Measurements from ENCODE around the gene DLX1. TPM values are rescaled to one million over a fixed set of nuclear protein-coding genes. Genes with fewer than 3 reads are reported as not detected.
A peak's percentile ranks its signal among the peaks of the same experiment; 100 is the strongest.

The DLX1 gene
- total and polyA plus RNA-seq, 2 of the 8 experiments (the other 6 are each of a cell fraction or from before 2014, with no cell fraction given), result 0.11 TPM; not detected in 1

- Histone ChIP-seq H3K14ac (ENCODE audit: insufficient read length) (no peak overlapping the region), H2AFZ (ENCODE audit: low read length) (no peak overlapping the region), H4K5ac (ENCODE audit: insufficient read length, low read depth, low read length) (no peak overlapping the region), H3K36me3 (ENCODE audit: control insufficient read depth in 2 of 4, insufficient read depth in 4 of 4, low read length in 3 of 4) (peaks cover 0 to 11% (median 0%) of the 10 kb centered on the region in 4 experiments; a peak in 1 of 8 replicates), H4K20me1 (replicated peaks in 1 of 2; ENCODE audit: control insufficient read depth in 1 of 2, insufficient read depth in 2 of 2, low read length in 2 of 2) (peaks cover 12 to 26% of the 10 kb centered on the region in 2 experiments), H2BK20ac (ENCODE audit: low read length) (no peak overlapping the region), H3K23me2 (ENCODE audit: low read depth, low read length) (peaks cover 24% of the 10 kb centered on the region; the same call in 1 of the 2 replicates), H3K4me3 (ENCODE audit: extremely low read depth in 1 of 4, insufficient read depth in 2 of 4, low read depth in 3 of 4, low read length in 4 of 4) (peak overlapping the region in 1 of 4 experiments; percentile 48; a peak in 4 of 8 replicates), H3K18ac (ENCODE audit: extremely low read depth, low read length) (no peak overlapping the region), H3K4me1 (replicated peaks in 1 of 4; ENCODE audit: control insufficient read depth in 3 of 4, insufficient read depth in 4 of 4, low read length in 3 of 4) (peaks cover 6 to 53% (median 28%) of the 10 kb centered on the region in 4 experiments), H2BK12ac (ENCODE audit: low read depth, low read length) (no peak overlapping the region), H3K9ac (replicated peaks in 1 of 4; ENCODE audit: extremely low read depth in 1 of 4, low read depth in 3 of 4, low read length in 3 of 4) (no peak overlapping the region), H4K91ac (replicated peaks; ENCODE audit: insufficient read length, low read length) (no peak overlapping the region), H3K9me3 (ENCODE audit: insufficient read depth in 2 of 2, low read depth in 1 of 2, low read length in 1 of 2) (no peaks in the 10 kb centered on the region), H3K4ac (replicated peaks; ENCODE audit: insufficient read length, low read depth, low read length) (no peak overlapping the region), H3K56ac (replicated peaks; ENCODE audit: insufficient read length, low read depth, low read length) (no peak overlapping the region), H4K8ac (ENCODE audit: extremely low read depth, insufficient read depth, low read length) (no peak overlapping the region), H3K27me3 (replicated peaks in 1 of 4; ENCODE audit: control insufficient read depth in 3 of 4, extremely low read depth in 1 of 4, insufficient read depth in 3 of 4, low read length in 3 of 4) (peaks cover 80 to 100% (median 93%) of the 10 kb centered on the region in 4 experiments), H3K4me2 (ENCODE audit: insufficient read depth in 1 of 2, low read depth in 2 of 2, low read length in 2 of 2) (peak overlapping the region; percentile 66 to 80; a peak in 3 of 4 replicates), H2BK120ac (replicated peaks; ENCODE audit: low read depth, low read length) (no peak overlapping the region), H2AK5ac (ENCODE audit: low read depth, low read length) (no peak overlapping the region), H3K79me1 (ENCODE audit: low read depth, low read length) (no peaks in the 10 kb centered on the region), H2BK15ac (ENCODE audit: low read length) (no peak overlapping the region), H2BK5ac (ENCODE audit: low read depth, low read length) (no peak overlapping the region), H3K27ac (ENCODE audit: low read depth, low read length) (no peak overlapping the region), H3K79me2 (ENCODE audit: control insufficient read depth in 1 of 2, insufficient read depth in 2 of 2, low read length in 2 of 2) (no peaks in the 10 kb centered on the region), H3K23ac (ENCODE audit: insufficient read length) (no peak overlapping the region)
- DNase-seq (ENCODE audit: low read depth in 1 of 2, low spot score in 2 of 2) (no peak), FAIRE-seq (no peak)
- TF ChIP-seq, protein P1, sequence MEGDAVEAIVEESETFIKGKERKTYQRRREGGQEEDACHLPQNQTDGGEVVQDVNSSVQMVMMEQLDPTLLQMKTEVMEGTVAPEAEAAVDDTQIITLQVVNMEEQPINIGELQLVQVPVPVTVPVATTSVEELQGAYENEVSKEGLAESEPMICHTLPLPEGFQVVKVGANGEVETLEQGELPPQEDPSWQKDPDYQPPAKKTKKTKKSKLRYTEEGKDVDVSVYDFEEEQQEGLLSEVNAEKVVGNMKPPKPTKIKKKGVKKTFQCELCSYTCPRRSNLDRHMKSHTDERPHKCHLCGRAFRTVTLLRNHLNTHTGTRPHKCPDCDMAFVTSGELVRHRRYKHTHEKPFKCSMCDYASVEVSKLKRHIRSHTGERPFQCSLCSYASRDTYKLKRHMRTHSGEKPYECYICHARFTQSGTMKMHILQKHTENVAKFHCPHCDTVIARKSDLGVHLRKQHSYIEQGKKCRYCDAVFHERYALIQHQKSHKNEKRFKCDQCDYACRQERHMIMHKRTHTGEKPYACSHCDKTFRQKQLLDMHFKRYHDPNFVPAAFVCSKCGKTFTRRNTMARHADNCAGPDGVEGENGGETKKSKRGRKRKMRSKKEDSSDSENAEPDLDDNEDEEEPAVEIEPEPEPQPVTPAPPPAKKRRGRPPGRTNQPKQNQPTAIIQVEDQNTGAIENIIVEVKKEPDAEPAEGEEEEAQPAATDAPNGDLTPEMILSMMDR (IDR thresholded peaks at IDR 0.05; ENCODE audit: control extremely low read depth in 1 of 3, insufficient read depth in 1 of 3, low read depth in 1 of 3, low read length in 3 of 3), result no peak
- TF ChIP-seq CBX8 (IDR thresholded peaks at IDR 0.05; ENCODE audit: borderline replicate concordance, low read depth, low read length), result peak; percentile 86; the same call in 1 of the 2 replicates
- CTCF ChIA-PET (ENCODE audit: partially characterized antibody), result interaction anchor here (1.0 to 11.7 kb wide), 6 partner anchors 8 to 396 kb away, joined by 3 to 198 read pairs (median 5); partner anchors contain the start of gene DLX1
- POLR2A ChIA-PET (ENCODE audit: partially characterized antibody), result interaction anchor here (1.1 to 16.0 kb wide), 2 partner anchors 12 to 23 kb away, joined by 4 to 184 read pairs; partner anchors contain the start of gene DLX1
- 4% methylated on average over 6 of the region's 13 CpGs; no CpG with 5 or more reads in 1 of the 2 experiments for WGBS, 2 experiments (ENCODE audit: extremely low coverage in 1 of 2, insufficient coverage in 1 of 2, insufficient read length in 1 of 2, insufficient replicate concordance in 2 of 2, low coverage in 1 of 2, low lambda C conversion rate in 2 of 2, missing lambda C conversion rate in 1 of 2)
Observed at GRCh38 chr2:172099472-172100079, 14.3 kb downstream of the DLX1 start.

Data from H1 (cell line).